Measurements from ENCODE around the gene MFGE8. TPM values are rescaled to one million over a fixed set of nuclear protein-coding genes. Genes with fewer than 3 reads are reported as not detected.

Gene MFGE8
- total RNA-seq, 1 experiment from 2014 or later, result 33.5 TPM

- no peaks in the 10 kb centered on the region for H3K27me3 ChIP-seq
- DNase-seq, result no peak
- H3K9me3 ChIP-seq, result no peaks in the 10 kb centered on the region
- H3K36me3 ChIP-seq, result no peaks in the 10 kb centered on the region
- H3K4me3 ChIP-seq, result no peak overlapping the region
Measured at GRCh38 chr15:88871313-88871712, 41.9 kb downstream of the MFGE8 start.

DNA sequence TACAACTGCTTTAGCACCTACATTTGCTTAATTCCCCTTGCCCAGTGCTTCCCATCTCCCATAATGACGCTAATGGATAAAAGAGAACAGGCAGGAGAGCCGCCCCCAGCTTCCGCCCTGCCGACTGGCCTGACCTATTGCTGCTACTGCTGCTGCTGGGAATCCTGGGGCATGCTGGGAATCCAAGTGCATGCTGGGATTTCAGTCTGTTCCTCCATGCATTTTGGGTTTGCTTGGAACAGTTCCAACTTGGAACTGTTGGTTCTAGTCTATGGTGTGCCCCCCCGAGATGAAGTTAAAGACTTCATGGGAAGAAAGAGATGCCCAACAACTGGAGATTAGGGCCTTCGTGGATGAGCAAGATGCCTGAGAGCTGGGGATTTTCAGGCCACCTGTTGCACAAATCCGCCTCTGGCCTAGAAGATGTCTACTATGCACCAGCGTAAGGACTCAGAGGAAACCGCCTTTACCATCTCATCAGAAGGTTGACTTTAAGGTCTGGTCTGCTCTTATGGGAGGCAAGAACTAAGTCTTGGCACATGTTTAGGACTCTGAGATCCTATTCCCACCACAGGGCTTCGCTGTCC lies 46.8 kb downstream of the MFGE8 start:
- Histone ChIP-seq H3K36me3 (no peaks in the 10 kb centered on the region), H3K27me3 (no peaks in the 10 kb centered on the region; the same call in 1 of the 2 replicates), H3K9me3 (no peaks in the 10 kb centered on the region), H3K4me3 (no peak overlapping the region)
- DNase-seq, result no peak

DNA sequence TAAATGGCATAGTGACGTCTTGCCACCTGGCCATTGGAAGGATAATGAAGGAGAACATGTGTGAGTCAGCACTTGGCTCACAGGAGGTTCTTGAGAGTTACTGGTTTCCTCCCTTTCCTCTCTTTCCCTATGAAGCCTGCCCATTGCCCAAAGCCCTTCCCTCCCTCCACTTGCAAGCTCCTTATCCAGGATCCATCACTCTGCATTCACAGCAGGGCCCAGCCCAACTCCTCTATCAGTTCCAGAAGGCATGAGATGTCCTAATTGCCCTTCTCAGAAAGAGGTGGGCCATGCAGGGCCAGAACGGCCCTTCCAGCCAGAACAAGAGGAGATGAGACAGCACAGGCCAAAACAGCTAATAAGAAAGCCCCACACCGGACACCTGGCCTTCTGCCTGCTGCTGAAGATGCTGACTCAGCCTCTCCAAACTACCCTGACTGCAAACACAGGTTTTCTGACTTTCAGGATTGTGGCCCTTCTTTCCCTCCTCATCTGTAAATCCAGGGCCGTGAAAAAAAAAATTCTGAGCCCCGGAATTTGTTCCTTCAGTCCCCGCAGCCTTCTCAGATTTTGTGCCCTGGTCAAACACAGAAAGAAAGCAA lies 47.6 kb downstream of the MFGE8 start:
- H3K4me3 ChIP-seq, result no peak overlapping the region
- no peak for DNase-seq

DNA sequence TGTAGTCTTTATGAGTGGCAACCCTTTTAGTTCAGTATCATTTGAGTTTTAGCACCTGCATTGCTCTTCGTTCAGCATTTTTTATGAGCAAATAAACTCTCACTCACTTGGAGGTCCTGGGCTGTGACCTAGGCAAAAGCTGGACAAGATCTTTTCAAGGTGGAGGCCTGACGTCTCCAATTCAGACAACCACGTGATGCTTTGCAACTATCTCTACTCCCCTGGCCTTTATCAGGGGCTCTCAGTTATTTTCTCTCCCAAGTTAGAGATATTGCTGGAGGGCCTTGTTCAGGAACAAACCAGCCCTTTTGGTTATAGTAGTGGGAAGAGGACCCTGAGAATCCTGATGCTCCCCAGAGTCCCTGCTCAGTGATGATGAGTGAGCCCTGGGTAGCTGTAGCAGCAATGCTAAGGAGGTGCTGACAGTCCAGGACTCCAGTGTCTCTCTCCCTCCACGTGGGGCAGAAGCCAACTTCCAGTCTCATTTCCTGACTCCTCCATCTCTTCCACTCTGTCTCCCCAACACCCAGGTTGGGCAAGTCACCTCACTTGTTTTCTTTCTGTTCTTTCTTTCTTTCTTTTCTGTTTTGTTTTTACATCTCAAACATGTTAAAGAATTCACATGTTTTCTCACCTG lies 48.2 kb downstream of the MFGE8 start:
- no peak for DNase-seq

More for the DNA sequence above, 47.6 kb downstream of the MFGE8 start:
- no peaks in the 10 kb centered on the region; the same call in 1 of the 2 replicates for H3K27me3 ChIP-seq
- H3K36me3 ChIP-seq, result no peaks in the 10 kb centered on the region
- no peaks in the 10 kb centered on the region for H3K9me3 ChIP-seq

GRCh38 chr15:88863412-88863811 lies 49.8 kb downstream of the MFGE8 start:
- Histone ChIP-seq H3K9me3 (no peaks in the 10 kb centered on the region), H3K27me3 (no peaks in the 10 kb centered on the region; the same call in 1 of the 2 replicates), H3K36me3 (no peaks in the 10 kb centered on the region), H3K4me3 (no peak overlapping the region)
- no peak for DNase-seq

More for the DNA sequence above, 48.2 kb downstream of the MFGE8 start:
- no peaks in the 10 kb centered on the region for H3K36me3 ChIP-seq
- H3K27me3 ChIP-seq, result no peaks in the 10 kb centered on the region; the same call in 1 of the 2 replicates
- H3K9me3 ChIP-seq, result no peaks in the 10 kb centered on the region
- H3K4me3 ChIP-seq, result no peak overlapping the region

DNA sequence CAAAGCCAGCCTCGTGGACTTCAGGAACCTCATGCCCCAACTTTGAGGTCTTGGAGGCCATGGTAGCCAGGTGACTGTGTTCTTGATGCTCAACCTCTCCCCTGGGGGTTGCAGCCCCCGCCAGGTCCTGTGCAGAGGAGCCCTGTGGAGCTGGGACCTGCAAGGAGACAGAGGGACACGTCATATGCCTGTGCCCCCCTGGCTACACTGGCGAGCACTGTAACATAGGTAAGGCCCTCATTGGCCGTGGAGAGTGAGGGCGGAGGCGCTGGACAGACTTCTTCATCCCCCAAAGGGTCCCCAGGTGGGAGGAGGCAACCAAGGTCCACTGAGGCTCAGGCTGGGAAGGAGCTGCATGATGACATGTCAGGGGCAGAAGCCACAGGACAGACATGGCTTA lies 53.0 kb downstream of the MFGE8 start:
- no peak overlapping the region for H3K4me3 ChIP-seq
- H3K27me3 ChIP-seq, result no peaks in the 10 kb centered on the region; the same call in 1 of the 2 replicates
- H3K9me3 ChIP-seq, result no peaks in the 10 kb centered on the region
- H3K36me3 ChIP-seq, result no peaks in the 10 kb centered on the region
- no peak for DNase-seq

GRCh38 chr15:88859550-88859949 lies 53.6 kb downstream of the MFGE8 start:
- DNase-seq, result no peak
- no peak overlapping the region for H3K4me3 ChIP-seq
- H3K9me3 ChIP-seq, result no peaks in the 10 kb centered on the region
- no peaks in the 10 kb centered on the region; the same call in 1 of the 2 replicates for H3K27me3 ChIP-seq
- no peaks in the 10 kb centered on the region for H3K36me3 ChIP-seq

GRCh38 chr15:88858934-88859333 lies 54.2 kb downstream of the MFGE8 start:
- H3K4me3 ChIP-seq, result no peak overlapping the region
- no peaks in the 10 kb centered on the region for H3K36me3 ChIP-seq
- H3K9me3 ChIP-seq, result no peaks in the 10 kb centered on the region; the same call in 1 of the 2 replicates
- no peak for DNase-seq
- no peaks in the 10 kb centered on the region; the same call in 1 of the 2 replicates for H3K27me3 ChIP-seq

DNA sequence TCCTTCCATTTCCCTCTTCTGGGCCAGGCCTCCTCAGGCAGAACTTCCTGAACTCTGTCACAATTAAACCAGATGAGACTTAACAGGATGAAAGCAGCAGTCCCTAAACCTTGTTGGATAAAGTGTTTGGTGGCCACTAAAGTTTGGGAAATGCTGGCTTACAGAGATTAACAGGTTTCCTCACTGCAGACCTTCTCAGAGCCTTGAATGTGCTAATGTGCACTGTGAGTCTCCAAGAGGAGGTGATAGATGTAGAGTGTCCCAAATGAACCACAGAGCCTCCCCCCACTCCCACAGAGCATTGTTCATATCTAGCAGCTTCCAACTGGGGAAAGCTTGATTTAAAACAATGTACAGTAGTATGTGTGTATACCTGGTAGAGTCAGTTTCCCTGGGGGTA lies 60.7 kb downstream of the MFGE8 start:
- DNase-seq, result no peak
- Histone ChIP-seq H3K36me3 (no peaks in the 10 kb centered on the region), H3K9me3 (no peaks in the 10 kb centered on the region; the same call in 1 of the 2 replicates), H3K4me3 (no peak overlapping the region), H3K27me3 (no peaks in the 10 kb centered on the region)

DNA sequence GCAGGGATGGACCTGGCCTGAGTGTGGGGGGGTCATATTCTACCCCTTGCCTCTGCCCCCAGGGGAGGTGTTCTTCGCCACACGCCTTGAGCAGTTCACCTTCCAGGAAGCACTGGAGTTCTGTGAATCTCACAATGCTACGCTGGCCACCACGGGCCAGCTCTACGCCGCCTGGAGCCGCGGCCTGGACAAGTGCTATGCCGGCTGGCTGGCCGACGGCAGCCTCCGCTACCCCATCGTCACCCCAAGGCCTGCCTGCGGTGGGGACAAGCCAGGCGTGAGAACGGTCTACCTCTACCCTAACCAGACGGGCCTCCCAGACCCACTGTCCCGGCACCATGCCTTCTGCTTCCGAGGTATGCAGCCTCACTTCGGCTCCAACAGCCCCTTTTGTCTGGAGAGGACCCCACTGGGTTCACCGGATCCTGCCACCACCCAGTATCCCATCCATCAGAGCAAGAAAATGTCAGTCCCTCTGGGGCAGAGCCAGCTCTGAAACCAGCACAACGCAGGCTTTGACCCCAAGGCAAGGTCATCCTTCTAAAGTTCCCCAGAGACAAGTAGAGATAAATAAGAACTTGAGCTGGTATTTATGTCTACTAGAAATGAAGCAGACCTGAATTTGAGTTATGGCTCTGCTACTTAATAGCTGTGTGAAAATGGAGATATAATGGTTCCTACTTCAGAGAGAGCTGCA lies 63.7 kb downstream of the MFGE8 start:
- DNase-seq, result no peak
- Histone ChIP-seq H3K9me3 (no peaks in the 10 kb centered on the region; the same call in 1 of the 2 replicates), H3K36me3 (no peaks in the 10 kb centered on the region), H3K27me3 (no peaks in the 10 kb centered on the region), H3K4me3 (no peak overlapping the region)

Other genes with a start within 250 kb of the MFGE8 start
- gene ACAN, start 109.9 kb downstream of the MFGE8 start, total RNA-seq (2014; rRNA removed; shearing (Covaris generic); ENCODE audit: low replicate concordance), result 0.05 and 0.16 TPM in 2 replicates
- gene HAPLN3, start 17.8 kb downstream of the MFGE8 start, total RNA-seq (2014; rRNA removed; shearing (Covaris generic); ENCODE audit: low replicate concordance), result 0.47 and 1.7 TPM in 2 replicates
- gene ABHD2, start 175.1 kb upstream of the MFGE8 start, total RNA-seq (2014; rRNA removed; shearing (Covaris generic); ENCODE audit: low replicate concordance), result 9.5 and 18.3 TPM in 2 replicates